Naive thymus-derived CD8-positive, alpha-beta T cell (primary cell): ENCODE data around the gene FGFR4. TPM values are rescaled to one million over a fixed set of nuclear protein-coding genes. Genes with fewer than 3 reads are reported as not detected.
A peak's percentile ranks its signal among the peaks of the same experiment; 100 is the strongest.

Experiments
- ATAC-seq, 2 donors: fragments of 150-1000 bp; cut with Tn5 transposase in 1 of 2; sonication (Bioruptor Pico), chemical (Tn5 transposase) in 1 of 2; 1 replicate in 1 of 2; 2 replicates in 1 of 2; pipeline ENCODE4 v1.10.0; 2021; ENCODE audit warnings: mild to moderate bottlenecking in 2 of 2, moderate library complexity in 2 of 2
- POLR2A ChIA-PET: fragments of 350-600 bp; sonication (Branson Sonifier 250); formaldehyde crosslinking; loops from one replicate; lab custom pipeline; 2021; ENCODE audit warnings: antibody characterized with exemption; lab: Charles Lee
- DNase-seq, 10 donors: peaks; one replicate each; pipeline versions ENCODE4 v3.0.0 to v3.0.0-alpha.2; 2020 to 2022
- H3K27ac Mint-ChIP-seq, 10 donors: one replicate each; pipeline ENCODE4 v1.8.0; 2020 to 2022; ENCODE audit warnings: mild to moderate bottlenecking in 10 of 10, mixed read lengths in 10 of 10, moderate library complexity in 4 of 10, inconsistent platforms in 1 of 10
- H3K27me3 Mint-ChIP-seq, 5 donors: one replicate each; pipeline ENCODE4 v1.8.0; 2021 to 2022; ENCODE audit warnings: mixed read lengths in 5 of 5
- H3K36me3 Mint-ChIP-seq, 3 donors: one replicate each; pipeline ENCODE4 v1.8.0; 2020 to 2022; ENCODE audit warnings: mixed read lengths in 3 of 3, mild to moderate bottlenecking in 2 of 3, inconsistent platforms in 1 of 3
- H3K4me1 Mint-ChIP-seq, 4 donors: one replicate each; pipeline ENCODE4 v1.8.0; 2021 to 2022; ENCODE audit warnings: mixed read lengths in 4 of 4
- H3K4me3 Mint-ChIP-seq, 10 donors: one replicate each; pipeline ENCODE4 v1.8.0; 2020 to 2022; ENCODE audit warnings: mild to moderate bottlenecking in 10 of 10, mixed read lengths in 10 of 10, moderate library complexity in 6 of 10, inconsistent platforms in 1 of 10
- H3K9me3 Mint-ChIP-seq, 9 donors: one replicate each; pipeline ENCODE4 v1.8.0; 2020 to 2022; ENCODE audit warnings: mixed read lengths in 9 of 9, mild to moderate bottlenecking in 3 of 9, inconsistent platforms in 1 of 9, moderate library complexity in 1 of 9
- polyA plus RNA-seq, 3 donors: library from polyadenylated mRNA; unstranded; fragments of 300-500 nt; fragmentation: Illumina TruSeq; gene quantifications; one replicate each; pipeline ENCODE4 v1.2.3, GENCODE V29; 2021
- total RNA-seq, 8 experiments: library from RNA in 2 of 8; stranded (reverse) in 2 of 8; gene quantifications; one replicate each; pipeline ENCODE4 v1.2.3 and lab custom pipeline; 2021 to 2026

Gene FGFR4
- total and polyA plus RNA-seq, 5 experiments from 2014 or later = 0.23 to 3.0 (median 1.3) TPM; not detected in 1

DNA sequence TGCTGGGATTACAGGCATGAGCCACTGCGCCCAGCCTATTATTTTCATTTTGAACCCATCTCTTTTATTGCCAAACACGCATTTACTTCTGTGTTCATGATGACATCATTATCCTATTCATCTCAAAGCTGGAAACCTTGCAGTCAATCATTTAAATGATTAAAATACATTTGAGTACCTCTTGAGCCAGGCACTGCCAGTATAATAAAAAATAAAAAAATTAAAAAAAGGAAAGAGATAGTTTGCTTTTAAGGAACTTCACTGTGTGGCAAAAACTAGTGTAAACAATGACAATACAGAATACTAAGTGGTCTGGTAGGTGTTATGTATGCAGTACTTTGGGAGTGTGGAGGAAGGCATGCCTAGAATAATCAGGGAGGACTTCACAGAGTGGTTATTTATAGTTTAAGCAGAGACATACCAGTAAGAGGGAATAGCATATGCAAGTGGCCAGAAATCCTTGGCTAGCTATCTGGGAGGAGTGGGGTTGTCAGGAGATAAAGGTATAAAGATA, 55.4 kb downstream of the FGFR4 start:
- DNase-seq = no peak
- Mint-ChIP-seq H3K27ac (peak overlapping the region in 2 of 10 donors; percentile 8 to 48), H3K27me3 (no peaks in the 10 kb centered on the region), H3K36me3 (peaks cover 0 to 94% (median 7%) of the 10 kb centered on the region in 3 donors), H3K4me1 (peaks cover 23 to 64% (median 49%) of the 10 kb centered on the region in 4 donors), H3K9me3 (no peaks in the 10 kb centered on the region), H3K4me3 (peak overlapping the region in 3 of 10 donors; percentile 20 to 54 (median 20))
- ATAC-seq = no peak
- POLR2A ChIA-PET = interaction anchor here (1.8 kb wide), 1 partner anchor 8 kb away, joined by 9 read pairs; the partner anchor contains the start of gene NSD1

DNA sequence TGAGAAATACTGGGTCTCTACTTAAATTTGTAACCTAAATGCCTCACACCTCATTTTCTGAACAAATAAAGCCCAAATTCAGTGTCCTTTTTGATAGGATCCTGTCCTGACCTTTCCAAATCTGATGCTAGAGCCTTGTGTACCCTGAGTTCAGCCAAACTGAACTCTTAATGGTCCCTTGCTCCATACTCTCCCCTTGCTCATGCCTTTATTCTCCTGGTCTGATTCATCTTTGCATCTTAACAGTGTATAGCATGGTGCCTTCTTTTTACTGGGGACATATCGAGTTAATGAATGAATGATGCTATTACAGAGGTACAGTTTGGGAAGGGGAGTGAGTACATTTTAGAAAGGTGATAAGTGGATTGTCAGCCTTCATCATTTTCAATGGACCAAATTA, 56.1 kb downstream of the FGFR4 start:
- POLR2A ChIA-PET = interaction anchor here (1.8 kb wide), 1 partner anchor 9 kb away, joined by 9 read pairs; the partner anchor contains the start of gene NSD1
- Mint-ChIP-seq H3K27ac (peak overlapping the region in 5 of 10 donors; percentile 6 to 55 (median 8)), H3K9me3 (no peaks in the 10 kb centered on the region), H3K36me3 (peaks cover 0 to 94% (median 9%) of the 10 kb centered on the region in 3 donors), H3K4me1 (peaks cover 24 to 62% (median 46%) of the 10 kb centered on the region in 4 donors), H3K4me3 (peak overlapping the region in 1 of 10 donors; percentile 0), H3K27me3 (no peaks in the 10 kb centered on the region)
- ATAC-seq (no peak), DNase-seq (no peak)

DNA sequence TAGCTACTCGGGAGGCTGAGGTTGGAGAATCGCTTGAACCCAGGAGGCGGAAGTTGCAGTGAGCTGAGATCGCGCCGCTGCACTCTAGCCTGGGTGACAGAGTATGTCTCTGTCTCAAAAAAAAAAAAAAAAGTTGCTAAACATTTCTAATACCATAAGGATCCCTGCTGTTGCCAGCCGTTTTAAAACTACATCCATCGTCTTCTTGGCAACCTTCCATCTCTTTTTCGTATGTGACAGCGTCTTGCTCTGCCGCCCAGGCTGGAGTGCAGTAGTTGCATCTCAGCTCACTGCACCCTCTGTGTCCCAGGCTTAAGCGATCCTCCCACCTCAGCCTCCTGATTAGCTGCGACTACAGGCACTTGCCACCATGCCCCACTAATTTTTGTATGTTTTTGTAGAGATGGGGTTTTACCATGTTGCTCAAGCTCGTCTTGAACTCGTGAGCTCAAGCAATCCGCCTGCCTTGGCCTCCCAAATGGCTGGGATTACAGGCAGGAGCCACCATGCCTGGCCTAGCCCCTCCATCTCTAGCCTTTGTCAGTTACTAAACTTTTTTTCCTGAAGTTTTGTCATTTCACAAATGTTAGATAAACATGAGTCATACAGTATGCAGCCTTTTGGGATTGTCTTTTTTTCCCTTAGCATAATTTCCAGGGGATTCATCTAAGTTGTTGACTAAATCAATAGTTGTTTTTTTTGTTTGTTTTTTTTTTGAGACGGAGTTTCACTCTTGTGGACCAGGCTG, 60.4 kb downstream of the FGFR4 start:
- Mint-ChIP-seq H3K27ac (peak overlapping the region in 3 of 10 donors; percentile 38 to 53 (median 45)), H3K9me3 (no peaks in the 10 kb centered on the region), H3K4me1 (peaks cover 9 to 31% (median 20%) of the 10 kb centered on the region in 4 donors), H3K27me3 (no peaks in the 10 kb centered on the region), H3K4me3 (no peak overlapping the region), H3K36me3 (peaks cover 0 to 89% (median 9%) of the 10 kb centered on the region in 3 donors)
- POLR2A ChIA-PET = no interaction called here
- DNase-seq = no peak
- ATAC-seq = no peak

Other genes with a start within 250 kb of the FGFR4 start
- gene HK3, start 187.6 kb upstream of the FGFR4 start, total RNA-seq = under 1 TPM; 0.52 to 0.86 TPM
- gene HK3, start 187.6 kb upstream of the FGFR4 start, polyA plus RNA-seq = under 1 TPM in 2 of 3 donors, not detected in 1; 0.21 to 0.23 TPM
- gene UIMC1, start 80.1 kb upstream of the FGFR4 start, total RNA-seq = 10 to 100 TPM; 60.9 to 70.0 TPM
- 10 to 100 TPM; 15.4 to 31.0 (median 16.6) TPM for gene UIMC1, start 80.1 kb upstream of the FGFR4 start, polyA plus RNA-seq
- 10 to 100 TPM; 21.3 to 30.5 TPM for gene ZNF346, start 64.2 kb upstream of the FGFR4 start, total RNA-seq
- gene ZNF346, start 64.2 kb upstream of the FGFR4 start, polyA plus RNA-seq = 10 to 100 TPM in 2 of 3 donors, 1 to 10 TPM in 1; 9.3 to 19.5 (median 11.4) TPM
- 100 to 1,000 TPM; 118 to 130 TPM for gene NSD1, start 46.9 kb downstream of the FGFR4 start, total RNA-seq
- gene NSD1, start 46.9 kb downstream of the FGFR4 start, polyA plus RNA-seq = 10 to 100 TPM; 25.0 to 43.1 (median 42.7) TPM
- 10 to 100 TPM; 23.3 TPM for gene RAB24, start 216.8 kb downstream of the FGFR4 start, total RNA-seq
- 10 to 100 TPM; 20.8 to 26.9 (median 26.1) TPM for gene RAB24, start 216.8 kb downstream of the FGFR4 start, polyA plus RNA-seq
- 10 to 100 TPM; 54.2 to 61.4 TPM for gene PRELID1, start 216.9 kb downstream of the FGFR4 start, total RNA-seq
- gene PRELID1, start 216.9 kb downstream of the FGFR4 start, polyA plus RNA-seq = 100 to 1,000 TPM; 163 to 204 (median 180) TPM
- gene MXD3, start 225.0 kb downstream of the FGFR4 start, total RNA-seq = 10 to 100 TPM; 13.6 to 18.1 TPM
- gene MXD3, start 225.0 kb downstream of the FGFR4 start, polyA plus RNA-seq = 1 to 10 TPM in 1 of 3 donors, under 1 TPM in 2; 0.07 to 1.1 (median 0.44) TPM